Hepatocyte (in vitro differentiated cells): ENCODE measurements around the gene CIAO2B. TPM values are rescaled to one million over a fixed set of nuclear protein-coding genes. Genes with fewer than 3 reads are reported as not detected.

Source experiments
- DNase-seq: peaks from one replicate; pipeline ENCODE4 v3.0.0-alpha.2; 2016; ENCODE audit warnings: low spot score
- H2AFZ ChIP-seq: fragments of 200-600 bp; sonication (generic); 2 replicates; pipeline ENCODE4 v1.6.0; 2016; ENCODE audit warnings: antibody characterized with exemption, mild to moderate bottlenecking
- H3K27ac ChIP-seq: fragments of 200-600 bp; sonication (generic); 2 replicates; pipeline ENCODE4 v1.5.1; 2016; ENCODE audit warnings: mild to moderate bottlenecking
- H3K27me3 ChIP-seq: fragments of 200-600 bp; sonication (generic); 2 replicates; pipeline ENCODE4 v1.6.1; 2016
- H3K36me3 ChIP-seq: fragments of 200-600 bp; sonication (generic); replicated peaks from 2 replicates; pipeline ENCODE4 v1.5.1; 2016; ENCODE audit warnings: low read depth; ENCODE audit not compliant: insufficient read depth
- H3K4me1 ChIP-seq: fragments of 200-600 bp; sonication (generic); 2 replicates; pipeline ENCODE4 v1.5.1; 2016; ENCODE audit warnings: mild to moderate bottlenecking, moderate library complexity; ENCODE audit not compliant: insufficient read depth
- H3K4me2 ChIP-seq: fragments of 200-600 bp; sonication (generic); 2 replicates; pipeline ENCODE4 v1.6.0; 2016
- H3K4me3 ChIP-seq: fragments of 200-600 bp; sonication (generic); 2 replicates; pipeline ENCODE4 v1.5.1; 2016; ENCODE audit warnings: mild to moderate bottlenecking
- H3K79me2 ChIP-seq: fragments of 200-600 bp; sonication (generic); 2 replicates; pipeline ENCODE4 v1.6.0; 2017; ENCODE audit warnings: mild to moderate bottlenecking
- H3K9me2 ChIP-seq: fragments of 200-600 bp; sonication (generic); replicated peaks from 2 replicates; pipeline ENCODE4 v1.6.0; 2017; ENCODE audit warnings: mild to moderate bottlenecking; ENCODE audit not compliant: insufficient read depth
- H3K9me3 ChIP-seq: fragments of 200-600 bp; sonication (generic); 2 replicates; pipeline ENCODE4 v1.5.1; 2016; ENCODE audit warnings: low read depth, mild to moderate bottlenecking
- H4K20me1 ChIP-seq: fragments of 200-600 bp; sonication (generic); 2 replicates; pipeline ENCODE4 v1.6.0; 2016; ENCODE audit warnings: mild to moderate bottlenecking; ENCODE audit not compliant: insufficient read depth, poor library complexity, severe bottlenecking
- EZH2 ChIP-seq: fragments of 200-600 bp; sonication (generic); IDR thresholded peaks from 2 replicates; pipeline ENCODE4 v1.6.1; 2016; ENCODE audit warnings: antibody characterized with exemption, mild to moderate bottlenecking, borderline replicate concordance
- EZH2phosphoT487 ChIP-seq: fragments of 200-600 bp; sonication (generic); IDR thresholded peaks from one replicate; pipeline ENCODE4 v1.6.1; 2018; ENCODE audit warnings: antibody characterized with exemption, mild to moderate bottlenecking, low read depth, moderate library complexity; ENCODE audit not compliant: unreplicated experiment, severe bottlenecking
- WGBS: methylation state at CpG from one replicate; pipeline ENCODE4 v1.1.6; 2016; ENCODE audit warnings: low lambda C conversion rate; ENCODE audit errors: missing lambda C conversion rate; 5-methylcytosine and 5-hydroxymethylcytosine counted together
- polyA plus RNA-seq: library from polyadenylated mRNA; unstranded; fragments of >200 nt; fragmentation: Nextera tagmentation; extraction: Ambion mirVana; gene quantifications from 2 replicates; pipeline ENCODE4 v1.2.1, GENCODE V29; 2016
- total RNA-seq: library from RNA; depleted of rRNA; stranded (reverse); fragments of >200 nt; gene quantifications from 2 replicates; pipeline ENCODE4 v1.2.3, GENCODE V29; 2014
- TF ChIP-seq, protein P1 (sequence below): fragments of 200-600 bp; sonication (generic); IDR thresholded peaks from 2 replicates; pipeline ENCODE4 v1.5.1; 2016; ENCODE audit warnings: antibody characterized with exemption, mild to moderate bottlenecking; ENCODE audit not compliant: poor library complexity

Gene CIAO2B
- total and polyA plus RNA-seq, 2 experiments from 2014 or later = 131 to 147 TPM

DNA sequence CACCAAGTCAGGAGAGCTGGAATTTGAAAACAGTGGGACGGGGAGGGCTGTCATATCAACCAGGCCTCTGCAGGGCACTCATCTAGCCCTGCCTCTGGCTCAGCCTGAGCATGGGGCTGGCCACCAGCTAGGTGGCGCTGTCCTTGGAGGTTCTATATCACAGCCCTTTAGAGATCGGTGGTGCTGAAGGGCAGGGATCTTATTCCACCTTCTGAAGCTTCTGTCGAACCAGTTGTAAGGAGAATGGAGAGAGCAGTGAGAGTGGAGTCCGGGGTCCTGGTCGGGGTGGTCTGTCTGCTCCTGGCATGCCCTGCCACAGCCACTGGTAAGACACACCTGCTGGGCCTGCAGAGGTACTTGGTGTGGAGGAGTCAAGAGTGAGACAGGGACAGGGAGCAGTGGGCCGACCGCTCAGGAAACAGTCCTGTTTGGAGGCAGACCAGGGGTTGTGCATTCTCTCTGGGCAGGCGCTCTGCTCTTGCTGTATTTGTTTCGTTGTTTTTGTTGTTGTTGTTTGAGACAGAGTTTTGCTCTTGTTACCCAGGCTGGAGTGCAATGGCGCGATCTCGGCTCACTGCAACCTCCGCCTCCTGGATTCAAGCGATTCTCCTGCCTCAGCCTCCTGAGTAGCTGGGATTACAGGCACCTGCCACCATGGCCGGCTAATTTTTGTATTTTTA lies 27.0 kb upstream of the CIAO2B start, which contains the start of gene CES3:
Gene CES3, plus strand, starts transcription at position 202 of the 680 bp plus-strand sequence. Its CDS starts 42 bp downstream, at position 244.
- WGBS = 65% methylated on average over 16 of the region's 16 CpGs
- Histone ChIP-seq H3K4me2 (peak within 1 kb of the TSS; percentile 32), H3K27ac (no peak within 1 kb of the TSS), H2AFZ (no peak within 1 kb of the TSS), H4K20me1 (no peaks in the 10 kb centered on the region), H3K79me2 (no peaks in the 10 kb centered on the region), H3K4me3 (no peak within 1 kb of the TSS), H3K36me3 (no peaks in the 10 kb centered on the region), H3K9me3 (no peaks in the 10 kb centered on the region), H3K9me2 (no peaks in the 10 kb centered on the region), H3K27me3 (no peaks in the 10 kb centered on the region), H3K4me1 (peaks cover 9% of the 10 kb centered on the region)
- TF ChIP-seq EZH2phosphoT487 (no peak), EZH2 (no peak)
- TF ChIP-seq, protein P1, sequence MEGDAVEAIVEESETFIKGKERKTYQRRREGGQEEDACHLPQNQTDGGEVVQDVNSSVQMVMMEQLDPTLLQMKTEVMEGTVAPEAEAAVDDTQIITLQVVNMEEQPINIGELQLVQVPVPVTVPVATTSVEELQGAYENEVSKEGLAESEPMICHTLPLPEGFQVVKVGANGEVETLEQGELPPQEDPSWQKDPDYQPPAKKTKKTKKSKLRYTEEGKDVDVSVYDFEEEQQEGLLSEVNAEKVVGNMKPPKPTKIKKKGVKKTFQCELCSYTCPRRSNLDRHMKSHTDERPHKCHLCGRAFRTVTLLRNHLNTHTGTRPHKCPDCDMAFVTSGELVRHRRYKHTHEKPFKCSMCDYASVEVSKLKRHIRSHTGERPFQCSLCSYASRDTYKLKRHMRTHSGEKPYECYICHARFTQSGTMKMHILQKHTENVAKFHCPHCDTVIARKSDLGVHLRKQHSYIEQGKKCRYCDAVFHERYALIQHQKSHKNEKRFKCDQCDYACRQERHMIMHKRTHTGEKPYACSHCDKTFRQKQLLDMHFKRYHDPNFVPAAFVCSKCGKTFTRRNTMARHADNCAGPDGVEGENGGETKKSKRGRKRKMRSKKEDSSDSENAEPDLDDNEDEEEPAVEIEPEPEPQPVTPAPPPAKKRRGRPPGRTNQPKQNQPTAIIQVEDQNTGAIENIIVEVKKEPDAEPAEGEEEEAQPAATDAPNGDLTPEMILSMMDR = peak; percentile 67
- peak; percentile 84 for DNase-seq

DNA sequence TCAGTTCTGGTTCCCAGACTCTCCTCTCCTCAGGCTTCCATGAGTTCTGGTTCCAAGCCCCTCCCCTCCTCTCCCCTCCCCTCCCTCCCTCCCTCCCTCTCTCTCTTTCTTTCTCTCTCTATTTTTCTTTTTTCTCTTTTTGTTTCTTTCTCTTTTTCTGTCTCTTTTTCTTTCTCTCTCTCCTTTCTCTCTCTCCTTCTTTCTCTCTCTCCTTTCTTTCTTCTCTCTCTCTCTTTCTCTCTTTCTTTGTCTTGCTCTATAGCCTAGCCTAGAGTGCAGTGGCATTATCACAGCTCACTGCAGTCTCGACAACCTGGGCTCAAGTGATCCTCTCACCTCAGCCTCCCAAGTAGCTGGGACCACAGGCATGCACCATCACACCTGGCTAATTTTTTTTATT lies 26.1 kb upstream of the CIAO2B start:
- Histone ChIP-seq H3K27me3 (no peaks in the 10 kb centered on the region), H3K9me3 (no peaks in the 10 kb centered on the region), H3K4me1 (peaks cover 19% of the 10 kb centered on the region), H3K36me3 (no peaks in the 10 kb centered on the region), H2AFZ (no peak overlapping the region), H3K27ac (no peak overlapping the region), H4K20me1 (no peaks in the 10 kb centered on the region), H3K4me3 (no peak overlapping the region), H3K4me2 (no peak overlapping the region), H3K9me2 (no peaks in the 10 kb centered on the region), H3K79me2 (no peaks in the 10 kb centered on the region)
- no peak for DNase-seq
- TF ChIP-seq EZH2 = no peak
- TF ChIP-seq, protein P1 = no peak
- no peak for TF ChIP-seq EZH2phosphoT487
- WGBS = 82% methylated on average over 1 of the region's 1 CpG

DNA sequence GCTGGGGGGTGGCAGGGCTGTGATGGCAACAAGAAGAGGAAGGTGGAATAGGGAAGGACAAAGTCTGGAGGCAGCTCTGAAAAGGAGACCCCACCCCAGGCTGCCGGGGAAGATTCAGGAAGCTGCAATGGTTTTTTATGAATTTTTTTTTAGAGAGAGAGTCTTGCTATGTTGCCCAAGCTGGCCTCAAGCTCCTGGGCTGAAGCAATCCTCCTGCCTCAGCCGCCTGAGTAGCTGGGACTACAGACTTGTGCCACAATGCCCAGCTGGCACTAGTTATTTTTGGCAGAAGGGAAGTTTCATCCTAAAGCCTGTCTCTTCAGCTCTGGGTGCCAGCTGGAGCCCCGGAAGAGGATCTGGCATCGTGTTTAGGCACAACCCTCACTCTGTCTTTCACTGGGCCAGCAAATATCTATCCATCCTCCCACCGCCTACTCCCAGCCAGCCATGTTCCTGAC lies 25.5 kb upstream of the CIAO2B start:
- Histone ChIP-seq H3K79me2 (no peaks in the 10 kb centered on the region), H4K20me1 (no peaks in the 10 kb centered on the region), H3K4me2 (no peak overlapping the region), H3K4me3 (no peak overlapping the region), H3K27ac (no peak overlapping the region), H3K36me3 (no peaks in the 10 kb centered on the region), H3K9me2 (no peaks in the 10 kb centered on the region), H3K27me3 (no peaks in the 10 kb centered on the region), H3K4me1 (peaks cover 24% of the 10 kb centered on the region), H3K9me3 (no peaks in the 10 kb centered on the region), H2AFZ (no peak overlapping the region)
- TF ChIP-seq, protein P1 = no peak
- TF ChIP-seq EZH2 = no peak
- TF ChIP-seq EZH2phosphoT487 = no peak
- 89% methylated on average over 5 of the region's 5 CpGs for WGBS
- no peak for DNase-seq
